Right hindlimb (tissue), 1 donor: ENCODE measurements around the gene CAVIN2.
A peak's percentile ranks its signal among the peaks of the same experiment; 100 is the strongest.

Experiments used
- DNase-seq: peaks from one replicate; pipeline ENCODE4 v3.0.0-alpha.2; 2018

Gene CAVIN2

GRCh38 chr2:191838526-191838925, 8.4 kb downstream of the CAVIN2 start:
- DNase-seq, result no peak

- DNase-seq, result no peak
These were observed 9.8 kb downstream of the CAVIN2 start for GRCh38 chr2:191836853-191837769.

GRCh38 chr2:191836471-191836852, 10.4 kb downstream of the CAVIN2 start:
- no peak for DNase-seq

- DNase-seq, result no peak
These were observed 11.1 kb downstream of the CAVIN2 start for GRCh38 chr2:191835539-191836350.

GRCh38 chr2:191835100-191835499, 11.8 kb downstream of the CAVIN2 start:
- no peak for DNase-seq

- no peak for DNase-seq
These were observed 13.5 kb downstream of the CAVIN2 start for GRCh38 chr2:191833356-191833755.

GRCh38 chr2:191832668-191833067, 14.2 kb downstream of the CAVIN2 start:
- no peak for DNase-seq

- DNase-seq, result no peak
These were observed 15.4 kb downstream of the CAVIN2 start for GRCh38 chr2:191831410-191831994.

GRCh38 chr2:191824398-191824797, 22.5 kb downstream of the CAVIN2 start:
- no peak for DNase-seq

- no peak for DNase-seq
These were observed 25.8 kb downstream of the CAVIN2 start for GRCh38 chr2:191821078-191821477.

- no peak for DNase-seq
These were observed 28.1 kb downstream of the CAVIN2 start for GRCh38 chr2:191818725-191819350.

- DNase-seq, result no peak
These were observed 28.8 kb downstream of the CAVIN2 start for GRCh38 chr2:191818133-191818532.

- no peak for DNase-seq
These were observed 31.9 kb downstream of the CAVIN2 start for GRCh38 chr2:191815010-191815409.

- no peak for DNase-seq
These were observed 32.9 kb downstream of the CAVIN2 start for GRCh38 chr2:191813943-191814342.

- DNase-seq, result peak; percentile 83
These were observed 34.9 kb downstream of the CAVIN2 start for GRCh38 chr2:191811807-191812602.

GRCh38 chr2:191806396-191806795, 40.5 kb downstream of the CAVIN2 start:
- no peak for DNase-seq

- no peak for DNase-seq
These were observed 42.1 kb downstream of the CAVIN2 start for GRCh38 chr2:191804766-191805165.

- no peak for DNase-seq
These were observed 43.9 kb downstream of the CAVIN2 start for GRCh38 chr2:191803007-191803406.

GRCh38 chr2:191802180-191802579, 44.7 kb downstream of the CAVIN2 start:
- DNase-seq, result no peak

- no peak for DNase-seq
These were observed 46.0 kb downstream of the CAVIN2 start for GRCh38 chr2:191800874-191801273.

GRCh38 chr2:191799526-191799925, 47.4 kb downstream of the CAVIN2 start:
- no peak for DNase-seq
